Measurements from ENCODE around the gene RPIA.

GRCh38 chr2:88735133-88735532 is 43.7 kb downstream of the RPIA start:
- TF ChIP-seq ZNF274 (IDR thresholded peaks at IDR 0.05; ENCODE audit: low read depth, low read length): no peak
- no peak for TF ChIP-seq SUZ12 (IDR thresholded peaks at IDR 0.05; ENCODE audit: extremely low read depth, insufficient read depth, insufficient read length)

Data from NT2/D1 (cell line).